Loucy (cell line): ENCODE data around the gene PALD1.

ENCODE experiments used
- H2AFZ ChIP-seq: fragments of 200-600 bp; sonication (generic); 2 replicates; pipeline ENCODE4 v1.6.0; 2016; ENCODE audit warnings: antibody characterized with exemption, mild to moderate bottlenecking, low read length, moderate library complexity
- H3F3A ChIP-seq: fragments of 200-600 bp; 2 replicates; pipeline ENCODE4 v1.6.0; 2016; ENCODE audit warnings: antibody characterized with exemption, low read depth, mild to moderate bottlenecking
- H3K27me3 ChIP-seq: fragments of 200-600 bp; sonication (generic); 2 replicates; pipeline ENCODE4 v1.6.1; 2014; ENCODE audit warnings: low read length, mild to moderate bottlenecking; ENCODE audit not compliant: insufficient read depth, poor library complexity, severe bottlenecking
- H3K36me3 ChIP-seq: fragments of 200-600 bp; sonication (generic); 2 replicates; pipeline ENCODE4 v1.6.1; 2016; ENCODE audit warnings: low read length; ENCODE audit not compliant: insufficient read depth
- H3K4me1 ChIP-seq: fragments of 200-600 bp; sonication (generic); 2 replicates; pipeline ENCODE4 v1.5.1; 2014; ENCODE audit warnings: low read length, mild to moderate bottlenecking; ENCODE audit not compliant: insufficient read depth, poor library complexity, severe bottlenecking
- H3K4me2 ChIP-seq: fragments of 200-600 bp; sonication (generic); 2 replicates; pipeline ENCODE4 v1.6.0; 2014; ENCODE audit warnings: antibody characterized with exemption, low read length, low read depth, mild to moderate bottlenecking; ENCODE audit not compliant: poor library complexity, severe bottlenecking
- H3K4me3 ChIP-seq: fragments of 200-600 bp; sonication (generic); 2 replicates; pipeline ENCODE4 v1.5.1; 2014; ENCODE audit warnings: low read length, mild to moderate bottlenecking, mixed read lengths; ENCODE audit not compliant: poor library complexity, severe bottlenecking
- H3K79me2 ChIP-seq: fragments of 200-600 bp; sonication (generic); 2 replicates; pipeline ENCODE4 v1.6.1; 2014; ENCODE audit warnings: low read length; ENCODE audit not compliant: insufficient read depth
- H3K9ac ChIP-seq: fragments of 200-600 bp; sonication (generic); 2 replicates; pipeline ENCODE4 v1.6.0; 2014; ENCODE audit warnings: mild to moderate bottlenecking, low read depth, low read length, moderate library complexity; ENCODE audit not compliant: poor library complexity, severe bottlenecking
- H3K9me2 ChIP-seq: fragments of 200-600 bp; sonication (generic); replicated peaks from 2 replicates; pipeline ENCODE4 v1.6.1; 2016; ENCODE audit warnings: low read depth, low read length, mixed read lengths
- H3K9me3 ChIP-seq: fragments of 200-600 bp; sonication (generic); 2 replicates; pipeline ENCODE4 v1.6.1; 2014; ENCODE audit warnings: mild to moderate bottlenecking, antibody characterized with exemption, low read length, low read depth; ENCODE audit not compliant: insufficient read depth
- H4K20me1 ChIP-seq: fragments of 200-600 bp; sonication (generic); 2 replicates; pipeline ENCODE4 v1.6.0; 2014; ENCODE audit warnings: antibody characterized with exemption, low read length, mild to moderate bottlenecking; ENCODE audit not compliant: insufficient read depth, poor library complexity, severe bottlenecking
- EZH2phosphoT487 ChIP-seq: fragments of 200-600 bp; IDR thresholded peaks from 2 replicates; pipeline ENCODE4 v1.6.1; 2018; ENCODE audit warnings: antibody characterized with exemption, mild to moderate bottlenecking, moderate library complexity, borderline replicate concordance
- TF ChIP-seq, protein P1 (sequence below): fragments of 200-600 bp; sonication (generic); conservative IDR thresholded peaks from 2 replicates; pipeline ENCODE4 v1.5.1; 2014; ENCODE audit warnings: mild to moderate bottlenecking, antibody characterized with exemption, low read length

PALD1 gene

DNA sequence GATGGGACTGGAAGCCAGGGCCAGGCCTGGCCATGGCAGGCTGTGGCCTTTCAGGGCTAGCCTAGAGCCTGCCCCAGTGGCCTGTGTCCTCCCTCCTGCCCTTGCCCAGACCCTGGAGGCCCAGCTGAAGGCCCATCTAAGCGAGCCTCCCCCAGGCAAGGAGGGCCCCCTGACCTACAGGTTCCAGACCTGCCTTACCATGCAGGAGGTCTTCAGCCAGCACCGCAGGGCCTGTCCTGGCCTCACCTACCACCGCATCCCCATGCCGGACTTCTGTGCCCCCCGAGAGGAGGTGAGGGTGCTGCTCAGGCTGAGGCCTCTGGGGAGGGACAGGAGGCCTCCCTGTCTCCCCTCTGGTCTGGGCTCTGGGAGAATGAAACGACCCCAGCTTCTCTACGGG lies 60.9 kb downstream of the PALD1 start:
- Histone ChIP-seq H3F3A (no peaks in the 10 kb centered on the region), H4K20me1 (no peaks in the 10 kb centered on the region), H3K9ac (no peak overlapping the region), H3K9me3 (no peaks in the 10 kb centered on the region), H3K27me3 (no peaks in the 10 kb centered on the region), H3K36me3 (peaks cover 2% of the 10 kb centered on the region; the same call in 1 of the 2 replicates), H3K79me2 (no peaks in the 10 kb centered on the region), H3K9me2 (no peaks in the 10 kb centered on the region), H3K4me3 (no peak overlapping the region), H2AFZ (no peak overlapping the region), H3K4me2 (no peak overlapping the region), H3K4me1 (no peaks in the 10 kb centered on the region)
- TF ChIP-seq, protein P1, sequence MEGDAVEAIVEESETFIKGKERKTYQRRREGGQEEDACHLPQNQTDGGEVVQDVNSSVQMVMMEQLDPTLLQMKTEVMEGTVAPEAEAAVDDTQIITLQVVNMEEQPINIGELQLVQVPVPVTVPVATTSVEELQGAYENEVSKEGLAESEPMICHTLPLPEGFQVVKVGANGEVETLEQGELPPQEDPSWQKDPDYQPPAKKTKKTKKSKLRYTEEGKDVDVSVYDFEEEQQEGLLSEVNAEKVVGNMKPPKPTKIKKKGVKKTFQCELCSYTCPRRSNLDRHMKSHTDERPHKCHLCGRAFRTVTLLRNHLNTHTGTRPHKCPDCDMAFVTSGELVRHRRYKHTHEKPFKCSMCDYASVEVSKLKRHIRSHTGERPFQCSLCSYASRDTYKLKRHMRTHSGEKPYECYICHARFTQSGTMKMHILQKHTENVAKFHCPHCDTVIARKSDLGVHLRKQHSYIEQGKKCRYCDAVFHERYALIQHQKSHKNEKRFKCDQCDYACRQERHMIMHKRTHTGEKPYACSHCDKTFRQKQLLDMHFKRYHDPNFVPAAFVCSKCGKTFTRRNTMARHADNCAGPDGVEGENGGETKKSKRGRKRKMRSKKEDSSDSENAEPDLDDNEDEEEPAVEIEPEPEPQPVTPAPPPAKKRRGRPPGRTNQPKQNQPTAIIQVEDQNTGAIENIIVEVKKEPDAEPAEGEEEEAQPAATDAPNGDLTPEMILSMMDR = no peak
- TF ChIP-seq EZH2phosphoT487 = no peak

GRCh38 chr10:70540089-70540788 lies 61.7 kb downstream of the PALD1 start:
- no peak for TF ChIP-seq EZH2phosphoT487
- TF ChIP-seq, protein P1 = peak; percentile 90
- no peaks in the 10 kb centered on the region for H3K4me1 ChIP-seq
- no peak overlapping the region for H3K9ac ChIP-seq
- no peak overlapping the region for H2AFZ ChIP-seq
- H3K79me2 ChIP-seq = no peaks in the 10 kb centered on the region
- H3K9me3 ChIP-seq = no peaks in the 10 kb centered on the region
- H3K27me3 ChIP-seq = no peaks in the 10 kb centered on the region
- H4K20me1 ChIP-seq = no peaks in the 10 kb centered on the region
- no peak overlapping the region for H3K4me3 ChIP-seq
- H3K36me3 ChIP-seq = peaks cover 2% of the 10 kb centered on the region; the same call in 1 of the 2 replicates
- H3F3A ChIP-seq = no peaks in the 10 kb centered on the region
- H3K9me2 ChIP-seq = no peaks in the 10 kb centered on the region
- no peak overlapping the region for H3K4me2 ChIP-seq

DNA sequence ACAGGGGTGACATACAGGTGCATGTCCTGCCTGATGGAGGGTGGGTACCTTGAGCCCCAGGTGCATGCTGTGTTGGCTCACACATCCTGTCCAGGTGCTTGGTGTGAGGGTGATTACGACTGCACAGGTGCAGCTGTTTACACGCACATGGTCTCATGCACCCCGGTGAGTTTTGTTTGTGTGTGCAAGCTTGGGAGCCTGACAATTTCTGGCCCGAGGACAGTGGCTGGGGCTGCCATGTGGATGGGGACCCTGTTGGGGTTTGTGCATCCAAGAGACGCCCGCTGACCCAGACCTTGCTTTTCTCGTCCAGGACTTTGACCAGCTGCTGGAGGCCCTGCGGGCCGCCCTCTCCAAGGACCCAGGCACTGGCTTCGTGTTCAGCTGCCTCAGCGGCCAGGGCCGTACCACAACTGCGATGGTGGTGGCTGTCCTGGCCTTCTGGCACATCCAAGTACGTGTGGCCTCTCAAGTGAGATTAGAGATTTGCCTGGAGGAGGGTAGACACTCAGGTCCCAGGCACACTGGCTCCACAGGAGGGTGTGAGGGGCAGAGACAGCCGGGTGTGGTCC lies 62.3 kb downstream of the PALD1 start:
- Histone ChIP-seq H2AFZ (no peak overlapping the region), H3F3A (no peaks in the 10 kb centered on the region), H3K36me3 (peaks cover 2% of the 10 kb centered on the region; the same call in 1 of the 2 replicates), H3K9me3 (no peaks in the 10 kb centered on the region), H3K27me3 (no peaks in the 10 kb centered on the region), H3K9me2 (no peaks in the 10 kb centered on the region), H4K20me1 (no peaks in the 10 kb centered on the region), H3K4me2 (no peak overlapping the region), H3K9ac (no peak overlapping the region), H3K79me2 (no peaks in the 10 kb centered on the region), H3K4me3 (no peak overlapping the region), H3K4me1 (no peaks in the 10 kb centered on the region)
- TF ChIP-seq EZH2phosphoT487 = no peak
- TF ChIP-seq, protein P1 = no peak
